ENCODE measurements around the gene KLF16. TPM values are rescaled to one million over a fixed set of nuclear protein-coding genes. Genes with fewer than 3 reads are reported as not detected.

Gene KLF16
- total and polyA plus RNA-seq, 9 of the 15 experiments (the other 6 are each of a cell fraction or from before 2014, with no cell fraction given), result 0.04 to 60.4 (median 6.8) TPM

- TF ChIP-seq, protein P1, sequence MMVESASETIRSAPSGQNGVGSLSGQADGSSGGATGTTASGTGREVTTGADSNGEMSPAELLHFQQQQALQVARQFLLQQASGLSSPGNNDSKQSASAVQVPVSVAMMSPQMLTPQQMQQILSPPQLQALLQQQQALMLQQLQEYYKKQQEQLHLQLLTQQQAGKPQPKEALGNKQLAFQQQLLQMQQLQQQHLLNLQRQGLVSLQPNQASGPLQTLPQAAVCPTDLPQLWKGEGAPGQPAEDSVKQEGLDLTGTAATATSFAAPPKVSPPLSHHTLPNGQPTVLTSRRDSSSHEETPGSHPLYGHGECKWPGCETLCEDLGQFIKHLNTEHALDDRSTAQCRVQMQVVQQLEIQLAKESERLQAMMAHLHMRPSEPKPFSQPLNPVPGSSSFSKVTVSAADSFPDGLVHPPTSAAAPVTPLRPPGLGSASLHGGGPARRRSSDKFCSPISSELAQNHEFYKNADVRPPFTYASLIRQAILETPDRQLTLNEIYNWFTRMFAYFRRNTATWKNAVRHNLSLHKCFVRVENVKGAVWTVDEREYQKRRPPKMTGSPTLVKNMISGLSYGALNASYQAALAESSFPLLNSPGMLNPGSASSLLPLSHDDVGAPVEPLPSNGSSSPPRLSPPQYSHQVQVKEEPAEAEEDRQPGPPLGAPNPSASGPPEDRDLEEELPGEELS (CRISPR knock-in tag; IDR thresholded peaks at IDR 0.05; ENCODE audit: borderline replicate concordance), result 0 out of 2 replicates have a peak, but pooled peaks have one; percentile 52
- TF ChIP-seq ESRRB (CRISPR knock-in tag; IDR thresholded peaks at IDR 0.05; ENCODE audit: borderline replicate concordance) (no peak), MAFF (IDR thresholded peaks at IDR 0.05; ENCODE audit: low read length) (no peak), ZBTB43 (CRISPR knock-in tag; IDR thresholded peaks at IDR 0.05) (no peak), ZC3H8 (IDR thresholded peaks at IDR 0.05) (no peak), GTF2E2 (tag; IDR thresholded peaks at IDR 0.05) (no peak), NCOR1 (IDR thresholded peaks at IDR 0.05) (no peak), ZNF431 (CRISPR knock-in tag; IDR thresholded peaks at IDR 0.05) (no peak), TRIM25 (IDR thresholded peaks at IDR 0.05; ENCODE audit: borderline replicate concordance) (no peak), SIX5 (IDR thresholded peaks at IDR 0.05; ENCODE audit: borderline replicate concordance in 1 of 2, insufficient read depth in 1 of 2, low read depth in 1 of 2, low read length in 2 of 2) (peak; percentile 85 to 89), JUND (IDR thresholded peaks at IDR 0.05; ENCODE audit: borderline replicate concordance, low read depth, low read length) (peak; percentile 34; the same call in 1 of the 2 replicates), JUND (tag; IDR thresholded peaks at IDR 0.05; ENCODE audit: borderline replicate concordance, low read depth, low read length) (no peak; the same call in 2 of the 3 replicates), EP300 (IDR thresholded peaks at IDR 0.05; ENCODE audit: low read length) (no peak), NFXL1 (CRISPR knock-in tag; IDR thresholded peaks at IDR 0.05) (no peak), TCFL5 (CRISPR knock-in tag; conservative IDR thresholded peaks at IDR 0.05) (no peak), DLX4 (CRISPR knock-in tag; IDR thresholded peaks at IDR 0.05) (no peak), ZNF75A (CRISPR knock-in tag; IDR thresholded peaks at IDR 0.05) (no peak)
- TF ChIP-seq, protein P2, sequence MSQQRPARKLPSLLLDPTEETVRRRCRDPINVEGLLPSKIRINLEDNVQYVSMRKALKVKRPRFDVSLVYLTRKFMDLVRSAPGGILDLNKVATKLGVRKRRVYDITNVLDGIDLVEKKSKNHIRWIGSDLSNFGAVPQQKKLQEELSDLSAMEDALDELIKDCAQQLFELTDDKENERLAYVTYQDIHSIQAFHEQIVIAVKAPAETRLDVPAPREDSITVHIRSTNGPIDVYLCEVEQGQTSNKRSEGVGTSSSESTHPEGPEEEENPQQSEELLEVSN (IDR thresholded peaks at IDR 0.05; ENCODE audit: borderline replicate concordance in 1 of 2, extremely low read depth in 1 of 2, insufficient read depth in 1 of 2, insufficient read length in 1 of 2, low read depth in 1 of 2, low read length in 1 of 2, poor library complexity in 1 of 2, severe bottlenecking in 1 of 2), result peak; percentile 43 to 55
- TF ChIP-seq, protein P3, sequence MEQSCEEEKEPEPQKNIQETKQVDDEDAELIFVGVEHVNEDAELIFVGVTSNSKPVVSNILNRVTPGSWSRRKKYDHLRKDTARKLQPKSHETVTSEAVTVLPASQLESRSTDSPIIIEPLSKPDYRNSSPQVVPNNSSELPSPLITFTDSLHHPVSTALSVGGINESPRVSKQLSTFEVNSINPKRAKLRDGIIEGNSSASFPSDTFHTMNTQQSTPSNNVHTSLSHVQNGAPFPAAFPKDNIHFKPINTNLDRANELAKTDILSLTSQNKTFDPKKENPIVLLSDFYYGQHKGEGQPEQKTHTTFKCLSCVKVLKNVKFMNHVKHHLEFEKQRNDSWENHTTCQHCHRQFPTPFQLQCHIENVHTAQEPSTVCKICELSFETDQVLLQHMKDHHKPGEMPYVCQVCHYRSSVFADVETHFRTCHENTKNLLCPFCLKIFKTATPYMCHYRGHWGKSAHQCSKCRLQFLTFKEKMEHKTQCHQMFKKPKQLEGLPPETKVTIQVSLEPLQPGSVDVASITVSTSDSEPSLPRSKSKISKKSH (CRISPR knock-in tag; IDR thresholded peaks at IDR 0.05), result no peak
Measured at GRCh38 chr19:1905110-1905862, 41.9 kb upstream of the KLF16 start, which contains the start of the genes ADAT3 and SCAMP4 (continued).
